Osteocyte (in vitro differentiated cells): ENCODE results near the gene EPHX1. TPM values are rescaled to one million over a fixed set of nuclear protein-coding genes. Genes with fewer than 3 reads are reported as not detected.

Experiments used
- DNase-seq: peaks from one replicate; pipeline ENCODE4 v3.0.0; 2021; ENCODE audit warnings: mixed read lengths; ENCODE audit not compliant: unreplicated experiment; ENCODE audit errors: extremely low spot score
- H3K27ac Mint-ChIP-seq: one replicate; pipeline ENCODE4 v1.8.0; 2021; ENCODE audit warnings: mild to moderate bottlenecking, mixed read lengths; ENCODE audit not compliant: unreplicated experiment
- H3K27me3 Mint-ChIP-seq: one replicate; pipeline ENCODE4 v1.8.0; 2021; ENCODE audit warnings: mixed read lengths; ENCODE audit not compliant: unreplicated experiment
- H3K36me3 Mint-ChIP-seq: one replicate; pipeline ENCODE4 v1.8.0; 2021; ENCODE audit warnings: mixed read lengths; ENCODE audit not compliant: unreplicated experiment
- H3K4me1 Mint-ChIP-seq: one replicate; pipeline ENCODE4 v1.8.0; 2021; ENCODE audit warnings: mixed read lengths; ENCODE audit not compliant: unreplicated experiment
- H3K4me3 Mint-ChIP-seq: one replicate; pipeline ENCODE4 v1.8.0; 2021; ENCODE audit warnings: mild to moderate bottlenecking, moderate library complexity, mixed read lengths; ENCODE audit not compliant: unreplicated experiment
- H3K9me3 Mint-ChIP-seq: one replicate; pipeline ENCODE4 v1.8.0; 2021; ENCODE audit warnings: mixed read lengths; ENCODE audit not compliant: unreplicated experiment
- CTCF ChIP-seq: fragments of 200-600 bp; sonication (generic); IDR thresholded peaks from 2 replicates; pipeline ENCODE4 v1.5.0; 2021; ENCODE audit warnings: antibody characterized with exemption, mild to moderate bottlenecking, moderate library complexity
- total RNA-seq: library from RNA; stranded (reverse); gene quantifications from 2 replicates; pipeline ENCODE4 v1.2.1, GENCODE V29; 2021

EPHX1 gene
- total RNA-seq, 1 donor from 2014 or later: 32.3 TPM

DNA sequence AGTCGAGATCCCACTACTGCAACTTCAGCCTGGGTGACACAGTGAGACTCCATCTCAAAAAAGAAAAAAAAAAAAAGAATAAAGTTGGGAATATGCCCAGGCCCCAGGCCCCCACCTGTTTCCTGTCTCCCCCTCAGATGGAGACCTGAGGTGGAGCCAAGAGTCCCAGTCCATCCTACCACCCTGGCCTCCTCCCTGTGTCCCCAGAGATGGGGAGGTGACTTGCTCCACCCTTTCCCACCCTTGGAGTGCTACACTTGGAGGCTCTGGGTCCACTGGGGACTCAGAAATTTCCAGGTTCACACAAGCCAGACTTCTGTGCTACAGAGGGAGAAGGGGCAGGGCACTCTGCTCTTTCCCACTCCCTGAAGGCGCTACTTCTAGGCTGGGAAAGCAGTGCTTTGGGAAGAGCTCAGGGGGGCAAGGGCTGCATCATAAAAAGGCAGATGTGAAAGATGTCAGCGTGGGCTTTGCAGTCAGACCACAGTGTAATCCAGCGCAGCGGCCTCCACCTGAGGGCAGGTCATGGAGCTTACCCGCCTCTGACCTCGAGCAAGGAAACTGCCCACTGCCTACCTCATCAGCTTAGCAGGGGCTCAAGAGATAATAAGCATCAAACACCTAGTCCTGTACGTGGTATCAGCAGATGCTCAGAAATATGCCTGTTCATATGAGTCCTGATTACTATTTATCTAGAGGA lies 58.9 kb downstream of the EPHX1 start:
- Mint-ChIP-seq H3K36me3 (peaks cover 38% of the 10 kb centered on the region), H3K27me3 (no peaks in the 10 kb centered on the region), H3K4me3 (no peak overlapping the region), H3K4me1 (peaks cover 20% of the 10 kb centered on the region), H3K27ac (no peak overlapping the region), H3K9me3 (no peaks in the 10 kb centered on the region)
- DNase-seq: no peak
- no peak for TF ChIP-seq CTCF

DNA sequence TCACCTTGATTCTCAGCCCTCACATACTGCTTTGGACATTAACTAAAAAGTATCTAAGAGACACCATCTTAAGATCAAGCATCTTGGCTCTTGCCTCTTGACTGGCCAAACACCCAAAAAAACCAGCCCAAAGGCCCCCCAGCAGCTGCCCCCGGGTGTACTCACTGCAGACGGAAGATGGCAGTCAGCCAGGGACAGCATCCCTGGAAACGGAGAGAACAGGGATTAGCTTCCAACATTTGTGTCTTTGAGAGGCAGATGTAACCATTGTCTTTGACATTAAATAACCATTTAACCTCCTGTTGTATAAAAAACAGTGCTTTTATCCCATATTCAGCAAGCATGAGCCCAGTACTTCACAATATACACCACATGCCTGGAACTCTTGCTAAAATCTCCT lies 61.0 kb downstream of the EPHX1 start:
- Mint-ChIP-seq H3K4me3 (no peak overlapping the region), H3K4me1 (peaks cover 10% of the 10 kb centered on the region), H3K9me3 (no peaks in the 10 kb centered on the region), H3K27ac (no peak overlapping the region), H3K27me3 (no peaks in the 10 kb centered on the region), H3K36me3 (peaks cover 37% of the 10 kb centered on the region)
- TF ChIP-seq CTCF: no peak
- DNase-seq: no peak

DNA sequence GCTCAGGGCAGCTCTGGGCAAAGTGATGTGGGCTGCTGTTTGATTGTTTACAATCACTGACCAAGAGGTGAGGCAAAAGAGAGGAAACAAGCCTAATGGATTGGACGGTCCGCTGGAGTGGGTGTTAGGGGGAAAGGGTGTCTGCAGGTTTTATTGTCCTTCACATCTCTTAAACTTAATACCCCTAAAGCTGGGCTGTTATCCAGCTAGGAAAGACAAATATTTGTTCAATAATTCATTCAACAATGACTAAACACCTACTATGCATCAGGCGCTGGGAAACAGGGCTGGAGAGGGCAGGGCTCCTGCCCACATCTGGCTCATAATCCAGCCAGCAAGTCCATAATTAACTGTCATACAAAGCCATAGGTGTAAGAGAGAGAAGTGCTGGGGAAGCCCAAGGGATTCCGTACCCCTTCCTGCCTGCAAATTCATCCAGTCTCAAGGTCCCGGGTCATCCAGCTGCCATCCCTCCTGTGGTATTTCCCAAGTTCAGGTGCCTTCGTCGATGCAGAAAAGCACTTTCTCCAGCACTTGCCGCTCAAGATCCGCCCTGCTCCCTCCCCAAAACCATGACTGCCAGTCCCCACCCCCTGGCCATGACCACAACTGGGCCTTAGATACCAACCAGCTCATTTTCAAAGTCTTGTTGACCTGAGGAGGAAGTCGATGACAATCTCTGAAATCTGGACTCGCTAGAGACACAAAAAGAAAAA lies 61.6 kb downstream of the EPHX1 start:
- peaks cover 36% of the 10 kb centered on the region for H3K36me3 Mint-ChIP-seq
- peaks cover 4% of the 10 kb centered on the region for H3K4me1 Mint-ChIP-seq
- no peaks in the 10 kb centered on the region for H3K27me3 Mint-ChIP-seq
- TF ChIP-seq CTCF: no peak
- no peak overlapping the region for H3K27ac Mint-ChIP-seq
- no peak for DNase-seq
- no peaks in the 10 kb centered on the region for H3K9me3 Mint-ChIP-seq
- H3K4me3 Mint-ChIP-seq: no peak overlapping the region

DNA sequence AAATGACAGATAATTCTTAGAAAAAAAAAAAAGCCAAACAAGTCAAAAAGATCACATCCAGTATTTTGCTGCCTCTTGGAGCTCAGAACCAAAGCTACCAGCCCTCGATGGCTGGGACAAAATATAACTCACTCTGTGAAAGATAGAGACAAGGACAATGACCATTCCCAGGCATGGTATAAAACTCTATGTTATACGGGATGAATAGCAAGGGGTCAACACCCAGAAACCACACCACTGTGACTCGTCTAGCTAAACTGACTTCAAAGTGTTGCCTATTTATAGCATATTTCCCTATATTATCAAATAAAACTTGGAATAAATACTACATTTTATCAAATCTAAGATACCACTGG lies 62.1 kb downstream of the EPHX1 start:
- peaks cover 31% of the 10 kb centered on the region for H3K36me3 Mint-ChIP-seq
- peaks cover 5% of the 10 kb centered on the region for H3K4me1 Mint-ChIP-seq
- no peak for TF ChIP-seq CTCF
- no peaks in the 10 kb centered on the region for H3K9me3 Mint-ChIP-seq
- DNase-seq: no peak
- no peak overlapping the region for H3K4me3 Mint-ChIP-seq
- no peaks in the 10 kb centered on the region for H3K27me3 Mint-ChIP-seq
- no peak overlapping the region for H3K27ac Mint-ChIP-seq

DNA sequence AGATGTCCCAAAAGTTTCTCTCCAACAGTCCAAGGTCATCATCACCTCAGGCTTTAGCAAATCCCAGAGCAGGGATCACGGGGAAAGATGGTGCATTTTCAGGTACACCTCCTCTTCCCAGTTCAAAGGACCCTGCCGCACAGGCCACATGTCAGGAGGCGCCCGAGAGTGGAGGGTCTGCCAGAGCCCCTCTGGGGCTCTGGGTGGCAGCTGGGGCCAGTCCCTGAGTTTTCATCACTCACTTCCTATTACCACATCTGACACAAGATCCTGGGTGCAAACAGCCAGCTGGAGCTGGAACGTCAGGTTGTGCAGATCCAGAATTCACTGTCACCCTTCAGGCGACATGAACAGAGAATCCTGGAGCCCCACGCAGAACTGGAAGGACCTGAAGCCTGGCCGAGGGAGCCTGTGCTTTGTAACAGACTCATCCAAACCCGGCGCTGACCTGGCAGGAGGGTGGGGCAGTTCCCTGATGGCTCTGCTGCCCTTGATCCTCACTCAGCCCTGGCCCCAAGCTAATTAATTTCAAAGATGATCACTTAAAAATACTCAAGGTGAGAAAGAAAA lies 63.4 kb downstream of the EPHX1 start:
- Mint-ChIP-seq H3K36me3 (peaks cover 31% of the 10 kb centered on the region), H3K27me3 (no peaks in the 10 kb centered on the region), H3K27ac (no peak overlapping the region), H3K4me1 (peaks cover 18% of the 10 kb centered on the region), H3K4me3 (no peak overlapping the region), H3K9me3 (no peaks in the 10 kb centered on the region)
- no peak for TF ChIP-seq CTCF
- DNase-seq: no peak
